HG03039 (cell line): ENCODE results near the gene KIAA0232.

ENCODE experiments used
- ATAC-seq: cut with Tn5 transposase; IDR thresholded peaks from one replicate; pipeline ENCODE4 v1.9.1; 2021; ENCODE audit warnings: mild to moderate bottlenecking, moderate library complexity; ENCODE audit not compliant: unreplicated experiment

Gene KIAA0232

GRCh38 chr4:6932918-6933317, 150.4 kb downstream of the KIAA0232 start:
- ATAC-seq, result no peak
